ENCODE results near the gene PHLDA1. TPM values are rescaled to one million over a fixed set of nuclear protein-coding genes. Genes with fewer than 3 reads are reported as not detected.

PHLDA1 gene
- total and polyA plus RNA-seq, 2 of the 4 experiments (the other 2 are of a cell fraction), result 27.8 to 32.4 TPM

DNA sequence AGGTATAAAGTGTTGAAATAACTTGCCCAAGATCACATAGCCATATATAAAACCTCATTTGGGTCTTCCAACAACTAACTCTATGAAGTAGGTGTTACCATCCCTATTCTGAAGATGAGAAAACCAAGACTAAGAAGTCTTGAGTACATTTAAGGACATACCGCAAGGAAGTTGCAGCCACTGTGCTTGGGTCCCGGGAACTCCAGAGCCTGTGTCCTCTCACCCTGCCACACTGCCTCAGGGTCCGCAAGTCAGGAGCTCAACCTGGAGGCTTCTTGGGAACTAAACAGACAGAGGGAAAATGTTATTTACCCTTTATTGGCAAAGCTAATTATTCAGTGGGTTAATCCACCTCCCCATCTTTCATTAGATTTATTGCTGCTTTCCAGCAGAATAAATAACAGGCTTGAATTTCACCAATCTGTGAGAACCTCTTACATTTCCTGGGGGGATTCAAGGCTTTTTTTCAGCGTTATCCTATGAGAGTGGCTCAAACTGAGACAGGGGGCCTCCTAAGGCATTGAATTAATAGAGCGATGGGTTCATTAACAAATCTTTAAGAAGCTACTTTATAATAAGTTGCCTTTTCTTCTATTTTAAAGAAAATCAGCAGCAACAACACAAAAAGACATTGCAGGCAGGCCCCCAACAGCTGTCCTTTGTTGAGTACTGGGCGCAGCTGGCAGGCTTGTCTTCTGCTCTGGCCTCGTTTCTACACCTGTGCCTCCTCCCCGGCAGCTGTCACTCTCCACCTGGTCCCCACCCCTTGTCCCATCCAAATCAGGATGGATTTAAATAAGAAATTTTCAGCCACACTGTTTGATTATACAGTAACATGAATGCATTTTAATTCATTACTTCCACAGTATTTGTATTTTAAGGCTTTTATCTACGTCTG is 25.3 kb downstream of the PHLDA1 start:
- H3K27me3 ChIP-seq (ENCODE audit: control insufficient read depth, insufficient read depth, low read length), result no peaks in the 10 kb centered on the region
- POLR2A ChIA-PET (ENCODE audit: unreplicated experiment), result no interaction called here
- H3K9ac ChIP-seq (ENCODE audit: low read depth, low read length), result no peak overlapping the region
- no peak overlapping the region for H2BK15ac ChIP-seq (ENCODE audit: low read depth, low read length)
- no peak overlapping the region for H2AFZ ChIP-seq (replicated peaks; ENCODE audit: low read length, poor library complexity)
- H2BK20ac ChIP-seq (ENCODE audit: low read depth, low read length), result no peak overlapping the region
- no peak overlapping the region for H2BK120ac ChIP-seq (ENCODE audit: low read depth, low read length)
- no peak overlapping the region for H3K4ac ChIP-seq (ENCODE audit: low read depth, low read length)
- H4K8ac ChIP-seq (ENCODE audit: low read depth in 2 of 2, low read length in 2 of 2), result no peak overlapping the region
- no peak for DNase-seq
- CTCF ChIA-PET, result no interaction called here
- no peak overlapping the region for H4K5ac ChIP-seq (ENCODE audit: low read depth, low read length)
- no peak overlapping the region for H3K56ac ChIP-seq (ENCODE audit: extremely low read depth, insufficient read depth, low read length)
- no peaks in the 10 kb centered on the region for H4K20me1 ChIP-seq (ENCODE audit: insufficient read depth, low read length)
- no peak overlapping the region for H4K91ac ChIP-seq (ENCODE audit: insufficient read depth, low read depth, low read length)
- H3K23ac ChIP-seq (ENCODE audit: low read depth, low read length), result no peak overlapping the region
- no peaks in the 10 kb centered on the region for H3K9me3 ChIP-seq (ENCODE audit: control insufficient read depth, insufficient read depth, low read length)
- no TSS peak for BruUV-seq (replicated peaks)
- in situ Hi-C loops (cut with MboI; ENCODE audit: low sequenced_read_pairs), result no loop called here
- H3K9me1 ChIP-seq (ENCODE audit: insufficient read depth, low read length), result peaks cover 12% of the 10 kb centered on the region
- no peak overlapping the region for H3K4me2 ChIP-seq (ENCODE audit: low read depth, low read length)
- no CpG with 5 or more reads among the region's 9 CpGs for WGBS, 2 experiments (ENCODE audit: extremely low coverage in 2 of 2, insufficient read length in 1 of 2)
- dilution Hi-C loops (cut with HindIII; ENCODE audit: low sequenced_read_pairs, unreplicated experiment), result no loop called here
- no peak overlapping the region for H2AK5ac ChIP-seq (ENCODE audit: low read depth, low read length)
- H3K27ac ChIP-seq (ENCODE audit: insufficient read depth, low read length), result no peak overlapping the region
- no peak for TF ChIP-seq RCOR1 (IDR thresholded peaks at IDR 0.05; ENCODE audit: insufficient replicate concordance, low read length)
- peaks cover 12% of the 10 kb centered on the region for H3K4me1 ChIP-seq (ENCODE audit: control insufficient read depth, insufficient read depth, low read length)
- H3K18ac ChIP-seq (ENCODE audit: low read depth, low read length), result no peak overlapping the region
- no peak for ATAC-seq (ENCODE audit: low read depth)
- H3K4me3 ChIP-seq (ENCODE audit: insufficient read depth, low read depth, low read length), result no peak overlapping the region
- H3K79me1 ChIP-seq (ENCODE audit: low read depth in 1 of 2, low read length in 2 of 2), result no peaks in the 10 kb centered on the region
- no peak overlapping the region for H2BK5ac ChIP-seq (ENCODE audit: low read depth, low read length, poor library complexity, severe bottlenecking)
- no peak overlapping the region for H2AK9ac ChIP-seq (replicated peaks; ENCODE audit: low read depth, low read length, poor library complexity)
- no peak overlapping the region for H3K14ac ChIP-seq (replicated peaks; ENCODE audit: low read depth, low read length)
- intact Hi-C loops (cut with micrococcal nuclease), result no loop called here
- H3K36me3 ChIP-seq (ENCODE audit: control insufficient read depth, insufficient read depth, low read length), result no peaks in the 10 kb centered on the region
